ENCODE results near the gene ZNF536.

DNA sequence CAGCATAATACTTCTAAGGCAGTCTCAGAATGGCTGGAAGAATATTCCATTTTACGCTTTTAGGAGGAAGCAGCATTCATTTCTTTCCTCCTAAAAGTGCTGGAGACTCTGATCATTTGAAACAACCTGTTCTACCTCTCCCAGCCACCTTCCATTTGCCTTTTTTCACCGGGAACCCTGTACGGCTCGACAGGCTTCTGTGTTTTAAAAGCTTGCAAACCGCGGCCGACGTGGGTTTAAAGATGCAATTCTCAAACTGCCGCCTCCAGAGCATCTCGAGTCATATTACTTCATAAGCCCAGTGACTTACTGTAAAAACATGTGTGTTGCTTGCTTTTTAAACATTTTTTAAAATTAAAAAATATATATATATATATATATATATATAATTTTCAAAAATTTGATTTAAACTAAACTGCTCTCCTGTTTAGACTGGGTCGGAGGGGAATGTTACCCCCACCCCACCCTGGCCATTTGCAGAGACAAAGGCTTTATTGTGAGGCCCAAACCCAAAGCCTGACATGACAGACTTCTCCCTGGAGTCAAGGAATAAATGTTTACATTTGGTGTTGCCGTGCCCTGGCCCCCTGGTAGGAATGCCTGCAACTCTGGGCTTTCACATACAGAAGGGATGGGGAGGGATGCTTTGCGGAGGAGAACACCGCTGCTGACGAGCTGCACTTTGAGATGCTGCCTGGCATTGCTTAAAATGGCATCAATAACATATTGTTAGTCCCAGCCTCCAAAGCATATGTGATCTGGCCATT is 30.4 kb downstream of the ZNF536 start:
- TF ChIP-seq EZH2phosphoT487 (IDR thresholded peaks at IDR 0.05; ENCODE audit: borderline replicate concordance, low read depth) (no peak), ELF1 (IDR thresholded peaks at IDR 0.05) (no peak), GABPA (IDR thresholded peaks at IDR 0.05; ENCODE audit: low read depth) (no peak), CHD2 (IDR thresholded peaks at IDR 0.05; ENCODE audit: low read length, partially characterized antibody) (no peak), EP300 (IDR thresholded peaks at IDR 0.05; ENCODE audit: borderline replicate concordance in 1 of 2, low read depth in 1 of 2, low read length in 1 of 2) (no peak), JUND (IDR thresholded peaks at IDR 0.05) (no peak)
- TF ChIP-seq, protein P1, sequence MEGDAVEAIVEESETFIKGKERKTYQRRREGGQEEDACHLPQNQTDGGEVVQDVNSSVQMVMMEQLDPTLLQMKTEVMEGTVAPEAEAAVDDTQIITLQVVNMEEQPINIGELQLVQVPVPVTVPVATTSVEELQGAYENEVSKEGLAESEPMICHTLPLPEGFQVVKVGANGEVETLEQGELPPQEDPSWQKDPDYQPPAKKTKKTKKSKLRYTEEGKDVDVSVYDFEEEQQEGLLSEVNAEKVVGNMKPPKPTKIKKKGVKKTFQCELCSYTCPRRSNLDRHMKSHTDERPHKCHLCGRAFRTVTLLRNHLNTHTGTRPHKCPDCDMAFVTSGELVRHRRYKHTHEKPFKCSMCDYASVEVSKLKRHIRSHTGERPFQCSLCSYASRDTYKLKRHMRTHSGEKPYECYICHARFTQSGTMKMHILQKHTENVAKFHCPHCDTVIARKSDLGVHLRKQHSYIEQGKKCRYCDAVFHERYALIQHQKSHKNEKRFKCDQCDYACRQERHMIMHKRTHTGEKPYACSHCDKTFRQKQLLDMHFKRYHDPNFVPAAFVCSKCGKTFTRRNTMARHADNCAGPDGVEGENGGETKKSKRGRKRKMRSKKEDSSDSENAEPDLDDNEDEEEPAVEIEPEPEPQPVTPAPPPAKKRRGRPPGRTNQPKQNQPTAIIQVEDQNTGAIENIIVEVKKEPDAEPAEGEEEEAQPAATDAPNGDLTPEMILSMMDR (IDR thresholded peaks at IDR 0.05): no peak
- TF ChIP-seq, protein P2, sequence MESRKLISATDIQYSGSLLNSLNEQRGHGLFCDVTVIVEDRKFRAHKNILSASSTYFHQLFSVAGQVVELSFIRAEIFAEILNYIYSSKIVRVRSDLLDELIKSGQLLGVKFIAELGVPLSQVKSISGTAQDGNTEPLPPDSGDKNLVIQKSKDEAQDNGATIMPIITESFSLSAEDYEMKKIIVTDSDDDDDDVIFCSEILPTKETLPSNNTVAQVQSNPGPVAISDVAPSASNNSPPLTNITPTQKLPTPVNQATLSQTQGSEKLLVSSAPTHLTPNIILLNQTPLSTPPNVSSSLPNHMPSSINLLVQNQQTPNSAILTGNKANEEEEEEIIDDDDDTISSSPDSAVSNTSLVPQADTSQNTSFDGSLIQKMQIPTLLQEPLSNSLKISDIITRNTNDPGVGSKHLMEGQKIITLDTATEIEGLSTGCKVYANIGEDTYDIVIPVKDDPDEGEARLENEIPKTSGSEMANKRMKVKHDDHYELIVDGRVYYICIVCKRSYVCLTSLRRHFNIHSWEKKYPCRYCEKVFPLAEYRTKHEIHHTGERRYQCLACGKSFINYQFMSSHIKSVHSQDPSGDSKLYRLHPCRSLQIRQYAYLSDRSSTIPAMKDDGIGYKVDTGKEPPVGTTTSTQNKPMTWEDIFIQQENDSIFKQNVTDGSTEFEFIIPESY (IDR thresholded peaks at IDR 0.05; ENCODE audit: borderline replicate concordance, low read depth): no peak
